Measurements from ENCODE around the gene KLHL29.

KLHL29 gene

GRCh38 chr2:23607925-23608324 is 222.9 kb downstream of the KLHL29 start:
- no peak for TF ChIP-seq CTCF (IDR thresholded peaks at IDR 0.05)

- no peak for TF ChIP-seq CTCF (IDR thresholded peaks at IDR 0.05)
These were observed 224.3 kb downstream of the KLHL29 start for GRCh38 chr2:23609254-23609653.

GRCh38 chr2:23611839-23612238 is 226.9 kb downstream of the KLHL29 start:
- TF ChIP-seq CTCF (IDR thresholded peaks at IDR 0.05), result no peak

- no peak for TF ChIP-seq CTCF (IDR thresholded peaks at IDR 0.05)
These were observed 229.7 kb downstream of the KLHL29 start for GRCh38 chr2:23614701-23615100.

DNA sequence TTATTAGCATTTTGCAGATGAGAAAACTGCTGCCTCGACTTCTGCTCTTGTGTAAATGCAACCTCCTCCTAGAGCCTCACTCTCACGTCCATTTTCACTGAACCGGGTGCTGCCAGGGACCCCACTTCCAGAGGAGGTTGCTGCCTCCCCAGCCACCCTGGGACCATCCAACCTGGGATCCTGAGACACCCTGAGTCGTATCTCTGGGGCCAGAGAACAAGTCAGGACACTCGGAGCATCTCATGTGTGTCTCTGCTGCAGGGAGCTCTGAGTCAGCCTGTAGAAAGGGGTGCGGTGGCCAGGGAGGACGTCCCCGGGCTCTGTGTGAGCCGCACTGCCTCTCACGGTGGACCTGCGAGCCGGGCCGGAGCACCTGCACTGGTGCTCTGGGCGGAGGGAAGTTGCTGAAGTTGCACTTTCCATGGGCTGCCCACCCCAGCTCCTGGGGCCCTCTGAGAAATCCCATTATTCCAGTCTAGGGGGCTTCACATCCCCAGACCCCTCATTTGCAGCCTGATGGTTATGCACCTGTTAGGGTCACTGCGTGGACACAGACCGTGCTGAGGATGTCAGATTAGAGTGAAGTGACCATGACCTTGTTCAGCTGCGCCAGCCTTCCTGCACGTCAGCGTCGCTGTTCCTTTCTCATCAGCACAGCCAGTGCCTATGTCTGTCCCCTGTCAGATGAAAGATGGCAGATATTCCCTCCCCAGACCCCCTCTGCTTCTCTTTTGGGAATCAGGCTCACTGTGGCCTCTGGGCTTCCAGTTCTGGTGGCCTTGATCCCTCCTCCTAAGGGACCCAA is 230.4 kb downstream of the KLHL29 start:
- no peak for TF ChIP-seq CTCF (IDR thresholded peaks at IDR 0.05)

- no peak for TF ChIP-seq CTCF (IDR thresholded peaks at IDR 0.05)
These were observed 231.7 kb downstream of the KLHL29 start for GRCh38 chr2:23616630-23617029.

DNA sequence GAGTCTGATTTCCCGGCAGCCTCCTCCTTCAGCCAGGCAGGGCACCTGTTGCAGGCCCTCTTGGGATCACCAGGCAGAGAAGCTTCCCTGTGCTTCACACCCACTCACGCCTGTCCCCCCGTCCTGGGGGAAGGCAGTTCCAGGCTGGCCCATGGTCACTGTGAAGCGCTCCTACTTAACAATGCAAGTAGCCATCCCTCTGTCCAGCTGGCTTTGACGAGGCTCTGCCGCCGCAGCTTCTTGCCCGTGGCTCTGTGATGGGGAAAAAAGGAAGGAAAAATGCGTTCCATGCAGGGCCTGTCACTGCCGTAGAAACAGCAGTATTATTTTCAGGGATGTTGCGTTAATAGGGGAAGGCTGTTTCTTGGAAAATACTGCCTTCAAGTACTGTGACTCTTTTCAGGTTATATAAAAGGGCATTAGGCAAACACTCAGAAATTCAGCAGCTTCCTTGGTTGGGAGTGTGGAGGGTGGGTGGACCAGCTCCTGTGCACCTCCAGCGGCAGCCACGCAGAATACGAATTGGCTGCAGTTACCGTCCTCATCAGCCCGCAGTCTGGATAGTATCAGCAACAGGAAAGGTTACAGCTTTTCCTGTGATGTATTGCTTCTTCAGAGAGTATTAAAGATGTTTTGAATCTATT is 232.3 kb downstream of the KLHL29 start:
- TF ChIP-seq CTCF (IDR thresholded peaks at IDR 0.05), result no peak

All from LNCAP (cell line).